ENCODE results near the gene ZNF701. TPM values are rescaled to one million over a fixed set of nuclear protein-coding genes. Genes with fewer than 3 reads are reported as not detected.
A peak's percentile ranks its signal among the peaks of the same experiment; 100 is the strongest.
"Not testable (repeated sequence)": the region's sequence is repeated elsewhere in the genome, so short reads cannot be mapped to it uniquely, and the experiment has no call there.

ZNF701 gene
- polyA plus RNA-seq (ENCODE audit: insufficient read length in 10 of 10): 10 to 100 TPM in 2 of 10 donors, 1 to 10 TPM in 8; 6.8 to 12.7 (median 8.8) TPM
- long read RNA-seq, donor 1, partial matches to known transcripts: 0 of 3 reads
- long read RNA-seq, donor 1, other reads (novel, unspliced or antisense): 0 of 3 reads
- long read RNA-seq, donor 2, partial matches to known transcripts: 0 of 1 reads
- long read RNA-seq, donor 2, other reads (novel, unspliced or antisense): 0 of 1 reads
- long read RNA-seq, donor 3: 0 reads
- long read RNA-seq, donor 4: 0 reads
- long read RNA-seq, donor 5, partial matches to known transcripts: 0 of 2 reads
- long read RNA-seq, donor 5, other reads (novel, unspliced or antisense): 0 of 2 reads
- long read RNA-seq, donor 6: 0 reads
- long read RNA-seq, donor 7, partial matches to known transcripts: 13 of 16 reads
- long read RNA-seq, donor 7, other reads (novel, unspliced or antisense): 0 of 16 reads
- long read RNA-seq, donor 8, partial matches to known transcripts: 0 of 2 reads
- long read RNA-seq, donor 8, other reads (novel, unspliced or antisense): 0 of 2 reads
- long read RNA-seq, donor 9: 0 reads

DNA sequence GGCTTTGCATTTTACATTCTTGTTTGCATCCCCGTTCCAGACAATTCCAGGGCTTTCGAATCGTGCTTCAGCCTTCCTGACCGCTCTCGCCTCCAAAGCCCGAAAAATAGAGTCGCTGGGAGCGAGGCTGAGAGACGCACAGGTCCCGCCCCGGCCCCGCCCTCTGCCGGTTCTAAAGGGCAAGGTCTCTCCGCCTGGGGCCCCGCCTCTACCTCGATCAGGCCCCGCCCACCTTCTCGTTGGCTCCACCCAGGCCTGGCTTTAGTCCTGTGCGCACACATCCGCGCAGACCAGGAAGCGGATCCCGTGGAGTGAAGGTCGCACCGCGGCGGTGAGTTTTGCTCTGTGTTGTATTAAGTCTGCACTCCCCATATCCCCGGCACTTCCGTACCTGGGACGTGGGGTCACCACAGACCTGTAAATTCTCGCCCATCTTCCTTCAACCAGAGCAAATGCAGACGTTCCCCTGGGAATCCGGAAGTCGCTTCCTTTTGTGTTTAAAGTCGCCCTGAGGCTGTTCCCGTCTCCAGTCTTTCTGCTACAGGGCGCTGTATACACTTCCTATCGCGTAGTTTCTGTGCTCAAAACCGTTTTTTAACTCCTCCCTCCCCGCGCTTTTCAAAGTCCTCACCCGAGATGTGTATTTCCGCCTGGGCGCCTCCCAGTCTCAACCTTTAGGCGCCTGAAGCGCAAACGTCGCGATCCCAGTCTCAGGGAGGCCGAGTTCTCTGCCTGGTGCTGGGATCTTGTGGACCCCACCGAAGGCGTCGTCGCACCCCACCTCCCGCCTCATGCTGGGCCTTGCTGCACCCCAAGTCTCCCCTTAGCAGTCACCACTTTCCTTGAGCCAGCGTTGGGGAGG, at the start of gene ZNF701:
Gene ZNF701 (plus strand): TSS at position 288 of the 862 bp plus-strand sequence. CDS start 3,861 bp downstream, outside the sequence.
- DNase-seq: peak; percentile 91 to 97 (median 95)

DNA sequence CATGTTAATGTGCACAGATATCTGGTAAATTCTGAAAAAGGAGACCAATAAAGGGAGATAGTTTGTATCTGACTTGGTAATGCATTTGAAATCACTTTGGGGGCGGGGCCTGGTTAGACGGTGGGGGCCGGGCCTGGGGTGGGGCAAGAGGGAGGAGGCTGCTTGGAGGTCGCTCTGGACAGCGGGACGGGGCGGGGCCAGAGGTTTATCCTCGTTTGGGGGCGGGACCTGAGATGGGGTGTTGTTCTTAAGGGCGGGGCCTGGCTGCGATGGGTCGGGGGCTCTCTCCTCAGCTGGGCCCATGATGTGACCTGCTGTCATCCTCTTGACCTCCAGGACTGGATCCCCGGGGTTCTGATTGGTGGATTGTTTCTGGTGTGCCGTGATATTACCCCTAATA, 47.5 kb upstream of the ZNF701 start:
- DNase-seq: no peak

DNA sequence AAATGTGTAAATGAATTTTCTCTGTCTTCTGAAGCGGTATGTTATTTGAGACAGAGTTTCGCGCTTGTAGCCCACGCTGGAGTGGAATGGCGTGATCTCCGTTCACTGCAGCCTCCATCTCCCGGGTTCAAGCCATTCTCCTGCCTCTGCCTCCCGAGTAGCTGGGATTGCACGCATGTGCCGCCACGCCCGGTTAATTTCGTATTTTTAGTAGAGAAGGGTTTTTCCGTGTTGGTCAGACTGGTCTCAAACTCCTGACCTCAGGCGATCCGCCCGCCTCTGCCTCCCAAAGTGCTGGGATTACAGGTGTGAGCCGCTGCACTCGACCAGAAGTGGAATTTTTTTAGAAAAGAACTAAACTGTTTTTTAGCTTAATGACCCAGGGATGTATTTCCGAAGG, 46.0 kb upstream of the ZNF701 start:
- no peak for DNase-seq

DNA sequence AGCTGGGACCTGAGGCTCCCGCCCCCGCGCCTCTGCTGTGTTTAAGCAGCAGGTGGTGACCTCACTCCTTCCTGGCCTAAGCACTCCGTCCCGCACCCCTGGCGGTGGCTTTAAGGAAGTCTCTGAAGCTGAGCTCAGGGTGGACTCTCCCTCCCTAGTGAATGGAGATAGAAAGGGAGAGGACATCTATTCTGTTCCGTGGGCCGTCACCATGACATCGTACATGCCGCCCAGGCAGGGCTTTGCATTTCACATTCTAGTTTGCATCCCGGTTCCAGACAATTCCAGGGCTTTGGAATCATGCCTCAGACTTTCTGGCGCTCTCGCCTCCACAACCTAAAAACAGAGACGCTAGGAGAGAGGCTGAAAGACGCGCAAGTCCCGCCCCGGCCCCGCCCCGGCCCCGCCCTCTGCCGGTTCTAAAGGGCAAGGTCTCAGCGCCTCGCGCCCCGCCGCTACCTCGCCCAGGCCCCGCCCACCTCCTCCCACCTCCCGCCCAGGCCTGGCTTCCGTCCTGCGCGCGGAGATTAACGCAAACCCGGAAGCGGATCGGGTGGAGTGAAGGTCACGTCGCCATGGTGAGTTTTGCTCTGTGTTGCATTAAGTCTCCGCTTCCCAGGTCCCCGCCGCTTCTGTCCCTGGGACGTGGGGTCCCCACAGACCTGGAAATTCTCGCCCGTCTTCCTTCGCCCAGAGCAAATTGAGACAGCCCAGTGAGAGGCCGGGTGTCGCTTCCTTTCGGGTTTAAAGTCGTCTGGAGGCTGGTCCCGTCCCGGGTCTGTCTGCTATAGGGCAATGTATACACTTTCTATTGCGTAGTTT, 42.7 kb upstream of the ZNF701 start, which contains the start of gene ZNF808:
Gene ZNF808 (plus strand): TSS at position 535 of the 822 bp plus-strand sequence. CDS start 15,617 bp downstream, outside the sequence.
- DNase-seq: peak; percentile 86 to 95 (median 92)

- no peak for DNase-seq
Observed at GRCh38 chr19:52527956-52528351, 42.1 kb upstream of the ZNF701 start.

GRCh38 chr19:52532480-52532879, 37.6 kb upstream of the ZNF701 start:
- DNase-seq: no peak

DNA sequence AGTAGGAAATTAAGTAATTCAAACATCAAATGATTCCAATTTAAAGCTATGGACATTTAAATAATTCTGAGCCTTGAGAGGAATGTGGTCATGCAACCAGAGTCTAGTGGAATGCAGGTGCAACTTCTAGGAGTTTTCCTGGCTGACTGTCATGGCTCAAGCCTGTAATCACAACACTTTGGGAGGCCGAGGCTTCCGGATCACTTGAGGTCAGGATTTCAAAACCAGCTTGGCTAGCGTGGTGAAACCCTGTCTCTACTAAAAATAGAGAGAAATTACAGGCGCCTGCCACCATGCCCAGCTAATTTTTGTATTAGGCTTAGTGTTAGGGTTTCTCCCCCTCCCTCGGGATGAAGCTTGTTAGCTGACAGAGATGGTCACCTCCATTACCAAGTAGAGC, 36.2 kb upstream of the ZNF701 start:
- no peak for DNase-seq

DNA sequence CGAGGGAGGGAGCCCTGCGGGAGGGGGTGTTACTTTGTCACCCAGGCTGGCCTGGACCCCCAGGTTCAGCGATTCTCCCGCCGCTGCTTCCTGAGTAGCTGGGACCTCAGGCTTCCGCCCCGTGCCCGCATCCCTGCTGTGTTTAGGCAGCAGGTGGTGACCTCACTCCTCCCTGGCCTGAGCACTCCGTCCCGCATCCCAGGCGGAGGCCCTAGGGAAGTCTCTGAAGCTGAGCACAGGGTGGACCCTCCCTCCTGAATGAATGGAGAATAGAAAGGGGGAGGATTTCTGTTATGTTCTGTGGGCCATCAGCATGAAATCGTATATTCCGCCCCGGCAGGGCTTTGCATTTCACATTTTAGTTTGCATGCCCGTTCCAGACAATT, 34.7 kb upstream of the ZNF701 start:
- DNase-seq: peak in 1 of 3 donors; percentile 7

GRCh38 chr19:52535771-52536447, 34.2 kb upstream of the ZNF701 start:
- DNase-seq: peak; percentile 69 to 94 (median 87)

DNA sequence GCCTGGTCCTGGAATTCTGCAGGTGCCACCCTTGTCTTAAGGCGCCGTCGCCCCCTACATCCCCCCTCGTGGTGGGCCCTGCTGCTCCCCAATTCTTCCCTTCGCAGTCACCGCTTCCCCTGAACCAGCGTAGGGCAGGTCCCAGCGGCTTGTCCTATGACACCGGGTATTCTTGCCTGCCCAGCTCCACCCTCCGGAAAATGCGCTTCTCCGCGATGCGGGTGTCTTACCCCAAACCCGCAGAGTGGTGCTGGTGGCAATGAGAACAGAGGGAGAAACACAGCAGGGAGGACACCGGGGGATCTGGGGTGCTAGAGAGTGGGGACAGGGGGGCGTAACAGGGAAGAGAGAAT, 33.7 kb upstream of the ZNF701 start:
- DNase-seq: peak in 1 of 3 donors; percentile 10

- DNase-seq: not testable (repeated sequence)
Observed at GRCh38 chr19:52538815-52539214, 31.3 kb upstream of the ZNF701 start.

DNA sequence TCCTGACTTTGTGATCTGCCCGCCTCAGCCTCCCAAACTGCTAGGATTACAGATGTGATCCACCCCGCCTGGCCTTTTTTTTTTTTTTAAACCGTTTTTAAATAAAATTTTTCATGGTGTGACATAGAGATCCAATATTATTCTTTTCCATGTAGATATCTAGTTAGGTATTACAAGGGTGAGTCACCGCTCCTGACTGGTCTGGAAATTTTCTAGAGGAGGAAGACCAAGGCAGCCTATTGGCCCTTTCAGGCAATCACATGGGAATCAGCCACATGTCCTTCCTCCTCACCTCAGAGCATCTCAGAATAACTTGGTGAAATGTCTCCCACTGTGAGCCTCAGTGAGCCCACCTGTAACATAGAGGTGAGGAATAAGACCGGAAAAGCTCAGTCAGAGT, 28.9 kb upstream of the ZNF701 start:
- not testable (repeated sequence) for DNase-seq

- DNase-seq: no peak
Observed at GRCh38 chr19:52541608-52542007, 28.5 kb upstream of the ZNF701 start.

DNA sequence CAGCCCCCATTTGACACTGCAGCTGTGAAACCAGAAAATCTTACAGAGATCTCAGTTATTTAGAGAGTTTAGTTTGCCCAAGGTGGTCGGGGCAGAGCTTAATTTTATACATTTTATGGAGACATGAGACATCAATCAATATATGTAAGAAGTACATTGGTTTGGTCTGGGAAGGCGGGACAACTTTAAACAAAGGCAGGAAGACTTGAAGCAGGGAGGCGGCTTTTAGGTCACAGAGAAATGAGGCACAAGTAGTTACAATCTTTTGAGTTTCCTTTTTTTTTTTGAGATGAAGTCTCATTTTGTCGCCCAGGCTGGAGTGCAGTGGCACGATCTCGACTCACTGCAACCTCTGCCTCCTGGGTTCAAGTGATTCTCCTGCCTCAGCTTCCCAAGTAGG, 27.5 kb upstream of the ZNF701 start:
- DNase-seq: not testable (repeated sequence)

GRCh38 chr19:52542984-52543664, 27.0 kb upstream of the ZNF701 start:
- DNase-seq: no peak

DNA sequence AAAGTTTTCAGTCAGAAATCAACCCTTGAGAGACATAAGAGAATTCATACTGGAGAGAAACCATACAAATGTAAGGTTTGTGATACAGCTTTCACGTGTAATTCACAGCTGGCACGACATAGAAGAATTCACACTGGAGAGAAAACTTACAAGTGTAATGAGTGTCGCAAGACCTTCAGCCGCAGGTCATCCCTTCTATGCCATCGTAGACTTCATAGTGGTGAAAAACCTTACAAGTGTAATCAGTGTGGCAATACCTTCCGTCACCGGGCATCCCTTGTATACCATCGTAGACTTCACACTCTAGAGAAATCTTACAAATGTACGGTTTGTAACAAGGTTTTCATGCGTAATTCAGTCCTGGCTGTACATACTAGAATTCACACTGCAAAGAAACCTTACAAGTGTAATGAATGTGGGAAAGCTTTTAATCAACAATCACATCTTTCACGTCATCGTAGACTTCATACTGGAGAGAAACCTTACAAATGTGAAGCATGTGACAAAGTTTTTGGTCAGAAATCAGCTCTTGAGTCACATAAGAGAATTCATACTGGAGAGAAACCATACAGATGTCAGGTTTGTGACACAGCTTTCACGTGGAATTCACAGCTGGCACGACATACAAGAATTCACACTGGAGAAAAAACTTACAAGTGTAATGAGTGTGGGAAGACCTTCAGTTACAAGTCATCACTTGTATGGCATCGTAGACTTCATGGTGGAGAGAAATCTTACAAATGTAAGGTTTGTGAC, 15.7 kb upstream of the ZNF701 start:
- no peak for DNase-seq

DNA sequence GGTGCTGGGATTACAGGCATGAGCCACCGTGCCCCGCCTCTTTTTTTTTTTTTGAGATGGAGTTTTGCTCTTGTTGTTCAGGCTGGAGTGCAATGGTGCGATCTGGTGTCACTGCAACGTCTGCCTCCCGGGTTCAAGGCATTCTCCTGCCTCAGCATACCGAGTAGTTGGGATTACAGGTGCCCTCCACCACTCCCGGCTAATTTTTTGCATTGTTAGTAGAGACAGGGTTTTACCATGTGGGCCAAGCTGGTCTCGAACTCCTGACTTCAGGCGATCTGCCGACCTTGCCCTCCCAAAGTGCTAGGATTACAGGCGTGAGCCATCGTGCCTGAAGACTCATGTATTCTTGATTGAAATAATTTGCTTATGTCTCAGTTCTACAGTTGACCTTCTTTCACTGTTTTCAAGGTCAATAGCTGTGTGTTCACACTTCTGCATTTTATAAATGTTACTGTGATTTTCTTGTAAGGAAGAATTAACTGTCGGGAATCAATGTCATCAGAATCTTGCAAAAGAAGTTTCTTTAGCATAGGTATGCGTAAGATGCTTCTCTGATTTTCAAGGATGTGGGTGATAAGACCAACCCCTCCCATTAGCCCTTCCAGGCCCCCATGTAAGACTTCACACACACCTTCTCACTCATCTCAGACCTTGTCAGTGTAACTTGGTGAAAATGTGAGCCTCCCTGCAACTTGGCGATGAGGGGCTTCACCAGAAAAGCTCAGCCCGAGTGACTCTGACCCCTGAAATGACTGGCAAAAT, 12.7 kb upstream of the ZNF701 start:
- no peak for DNase-seq

DNA sequence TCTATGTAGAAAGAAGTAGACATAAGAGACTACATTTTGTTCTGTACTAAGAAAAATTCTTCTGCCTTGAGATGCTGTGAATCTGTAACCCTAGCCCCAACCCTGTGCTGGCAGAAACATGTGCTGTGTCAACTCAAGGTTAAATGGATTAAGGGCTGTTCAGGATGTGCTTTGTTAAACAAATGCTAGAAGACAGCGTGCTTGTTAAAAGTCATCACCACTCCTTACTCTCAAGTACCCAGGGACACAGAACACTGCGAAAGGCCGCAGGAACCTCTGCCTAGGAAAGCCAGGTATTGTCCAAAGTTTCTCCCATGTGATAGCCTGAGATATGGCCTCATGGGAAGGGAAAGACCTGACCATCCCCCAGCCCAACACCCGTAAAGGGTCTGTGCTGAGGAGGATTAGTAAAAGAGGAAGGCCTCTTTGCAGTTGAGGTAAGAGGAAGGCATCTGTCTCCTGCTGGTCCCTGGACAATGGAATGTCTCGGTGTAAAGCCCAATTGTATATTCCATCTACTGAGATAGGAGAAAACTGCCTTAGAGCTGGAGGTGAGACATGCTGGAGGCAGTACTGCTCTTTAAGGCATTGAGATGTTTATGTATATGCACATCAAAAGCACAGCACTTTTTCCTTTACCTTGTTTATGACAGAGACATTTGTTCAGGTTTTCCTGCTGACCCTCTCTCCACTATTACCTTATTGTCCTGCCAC, 11.2 kb upstream of the ZNF701 start:
- not testable (repeated sequence) for DNase-seq
